ENCODE results near the gene SP7.

GRCh38 chr12:53376747-53377146, 40.6 kb upstream of the SP7 start:
- TF ChIP-seq CTCF (IDR thresholded peaks at IDR 0.05) (no peak), POLR2A (IDR thresholded peaks at IDR 0.05) (no peak), EP300 (IDR thresholded peaks at IDR 0.05) (no peak)

All from tibial nerve (tissue), 4 donors.